ENCODE results near the gene MEAK7.

MEAK7 gene

DNA sequence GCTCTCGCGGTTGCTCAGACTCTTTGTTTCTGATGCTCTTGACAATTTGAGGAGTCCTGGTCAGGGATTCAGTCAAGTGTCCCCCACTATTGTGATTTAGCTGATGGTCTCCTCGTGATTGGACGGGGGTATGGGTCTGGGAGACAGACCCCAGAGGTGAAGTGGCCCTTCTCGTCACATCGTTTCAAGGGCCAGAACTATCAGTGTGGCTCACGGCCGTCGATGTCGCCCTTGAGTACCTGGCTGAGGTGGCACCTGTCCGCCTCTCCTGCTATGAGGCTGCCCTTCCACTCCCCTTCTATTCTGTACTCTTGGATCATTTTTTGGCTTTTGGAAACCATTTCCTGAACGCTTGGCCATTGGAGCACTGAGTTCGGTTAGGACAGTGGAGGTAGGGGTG is 7.4 kb upstream of the MEAK7 start:
- no peak for DNase-seq (ENCODE audit: low read depth)

DNA sequence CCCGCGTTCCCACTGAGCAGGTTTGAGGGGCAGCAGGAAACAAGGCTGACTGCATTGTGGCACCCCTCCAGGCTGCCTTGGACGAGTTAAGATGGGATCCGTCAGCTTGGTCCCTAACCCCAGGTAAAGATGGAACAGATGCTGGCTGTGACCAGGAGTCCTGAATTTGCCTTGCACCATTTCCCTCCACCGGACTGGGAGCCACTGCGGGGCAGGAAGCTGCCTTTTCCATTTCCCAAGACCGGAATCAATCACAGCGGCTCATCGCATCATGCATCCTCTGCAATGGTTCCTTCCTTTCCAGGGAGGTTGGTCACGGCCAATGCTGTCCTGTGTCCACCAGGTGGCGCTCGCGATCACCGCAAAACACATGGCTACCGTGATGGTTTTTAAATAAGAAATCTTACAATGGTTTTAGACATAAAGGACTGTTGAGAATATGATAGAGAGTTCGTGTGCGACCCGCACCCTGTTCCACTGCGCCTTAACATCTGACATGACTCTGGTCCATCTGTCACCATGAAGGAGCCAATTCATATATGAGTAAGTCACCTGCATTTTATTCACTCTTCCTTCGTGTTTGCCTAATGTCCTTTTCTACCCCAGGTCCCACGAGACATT is 6.8 kb upstream of the MEAK7 start:
- DNase-seq (ENCODE audit: low read depth): no peak

DNA sequence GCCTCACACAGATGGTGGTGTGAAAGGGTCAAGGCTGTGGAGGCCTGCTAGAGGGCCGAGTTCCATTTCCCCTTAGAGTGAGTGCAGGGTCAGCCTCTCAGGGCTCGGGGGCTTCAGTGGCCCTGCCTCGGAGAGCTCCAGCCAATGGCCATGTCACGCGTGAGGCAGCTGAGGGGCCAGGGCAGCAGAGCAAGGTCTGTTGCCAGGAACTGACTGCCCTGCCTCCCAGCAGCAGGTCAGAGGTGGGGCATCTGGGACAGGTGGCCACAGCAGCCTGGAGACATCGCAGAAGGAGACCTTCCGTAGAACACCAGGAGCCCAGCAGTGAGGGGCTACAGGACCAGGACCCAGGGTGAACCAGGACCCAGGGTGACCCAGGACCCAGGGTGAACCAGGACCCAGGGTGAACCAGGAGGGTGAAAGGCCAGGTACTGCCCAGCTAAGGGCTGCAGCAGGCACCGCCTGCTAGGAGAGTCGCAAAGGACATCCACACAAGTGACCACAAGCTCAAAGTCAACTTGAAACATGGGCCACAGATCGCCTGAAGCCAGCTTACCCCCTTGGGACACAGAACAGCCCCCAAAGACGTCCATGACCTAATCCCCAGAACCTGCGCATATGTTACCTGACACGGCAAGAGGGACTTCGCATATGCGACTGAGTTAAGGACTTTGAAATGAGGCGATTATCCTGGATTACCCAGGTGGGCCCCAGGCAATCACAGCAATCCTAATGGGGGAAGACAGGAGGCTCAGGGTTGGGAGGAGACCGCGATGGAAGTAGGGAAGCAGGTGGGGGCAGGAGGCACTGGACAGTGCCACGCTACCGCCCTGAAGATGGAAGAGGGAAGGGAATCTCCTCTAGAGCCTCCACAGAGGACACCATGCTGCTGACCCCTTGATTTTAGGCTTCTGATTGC is 4.8 kb upstream of the MEAK7 start:
- no peak for DNase-seq (ENCODE audit: low read depth)

DNA sequence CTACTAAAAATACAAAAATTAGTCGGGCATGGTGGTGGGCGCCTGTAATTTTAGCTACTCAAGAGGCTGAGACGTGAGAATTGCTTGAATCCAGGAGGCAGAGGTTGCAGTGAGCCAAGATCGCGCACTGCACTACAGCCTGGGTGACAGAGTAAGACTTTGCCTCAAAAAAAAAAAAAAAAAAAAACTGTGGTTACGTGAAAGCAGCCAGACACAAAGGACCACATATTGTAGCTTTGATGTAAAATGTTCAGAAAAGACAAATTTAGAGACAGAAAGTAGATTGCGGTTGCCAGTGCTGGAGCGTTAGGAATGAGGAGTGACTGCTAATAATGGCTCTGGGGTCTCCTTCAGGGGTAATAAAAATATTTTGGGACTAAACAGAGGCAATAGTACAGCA is 4.0 kb upstream of the MEAK7 start:
- no peak for DNase-seq (ENCODE audit: low read depth)

DNA sequence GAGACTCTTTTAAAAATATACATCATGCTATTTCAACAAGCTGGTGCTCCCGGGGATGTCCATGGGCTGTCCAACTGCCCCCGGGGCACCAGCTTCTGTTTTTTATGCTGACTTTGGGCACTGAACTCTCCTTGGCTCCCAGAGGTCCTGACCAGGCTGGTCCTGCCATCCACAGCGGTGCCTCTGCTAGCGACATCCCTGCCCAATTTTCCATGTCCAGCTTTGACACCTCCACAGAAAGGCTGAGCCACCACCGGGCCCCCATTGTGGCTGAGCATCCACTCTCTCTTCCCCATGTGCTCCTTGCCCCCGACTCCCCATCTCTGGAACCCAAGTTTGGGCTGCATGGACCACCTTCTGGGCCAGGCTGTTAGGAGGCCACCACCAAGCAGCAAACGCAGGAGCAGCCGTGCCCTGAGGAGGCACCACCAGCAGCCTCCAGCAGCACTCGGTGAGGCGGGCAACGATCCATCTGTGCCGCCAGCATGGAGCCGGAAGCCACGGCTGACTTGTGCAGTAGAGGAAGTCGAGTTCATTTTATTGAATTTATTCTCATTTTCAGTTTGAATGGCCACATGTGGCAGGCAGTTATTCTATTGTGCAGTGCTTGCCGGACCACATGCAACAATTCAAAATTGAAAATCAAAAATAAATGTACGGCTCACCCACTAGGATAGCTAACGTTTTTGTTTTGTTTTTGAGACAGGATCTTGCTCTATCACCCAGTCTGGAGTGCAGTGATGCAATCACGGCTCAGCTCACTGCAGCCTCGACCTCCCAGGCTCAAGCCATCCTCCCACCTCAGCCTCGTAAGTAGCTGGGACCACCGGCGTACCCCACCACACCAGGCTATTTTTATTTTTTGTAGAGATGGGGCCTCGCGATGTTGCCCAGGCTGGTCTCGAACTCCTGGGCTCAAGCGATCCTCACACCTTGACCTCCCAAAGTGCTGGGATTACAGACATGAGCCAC is 2.8 kb upstream of the MEAK7 start:
- no peak for DNase-seq (ENCODE audit: low read depth)

DNA sequence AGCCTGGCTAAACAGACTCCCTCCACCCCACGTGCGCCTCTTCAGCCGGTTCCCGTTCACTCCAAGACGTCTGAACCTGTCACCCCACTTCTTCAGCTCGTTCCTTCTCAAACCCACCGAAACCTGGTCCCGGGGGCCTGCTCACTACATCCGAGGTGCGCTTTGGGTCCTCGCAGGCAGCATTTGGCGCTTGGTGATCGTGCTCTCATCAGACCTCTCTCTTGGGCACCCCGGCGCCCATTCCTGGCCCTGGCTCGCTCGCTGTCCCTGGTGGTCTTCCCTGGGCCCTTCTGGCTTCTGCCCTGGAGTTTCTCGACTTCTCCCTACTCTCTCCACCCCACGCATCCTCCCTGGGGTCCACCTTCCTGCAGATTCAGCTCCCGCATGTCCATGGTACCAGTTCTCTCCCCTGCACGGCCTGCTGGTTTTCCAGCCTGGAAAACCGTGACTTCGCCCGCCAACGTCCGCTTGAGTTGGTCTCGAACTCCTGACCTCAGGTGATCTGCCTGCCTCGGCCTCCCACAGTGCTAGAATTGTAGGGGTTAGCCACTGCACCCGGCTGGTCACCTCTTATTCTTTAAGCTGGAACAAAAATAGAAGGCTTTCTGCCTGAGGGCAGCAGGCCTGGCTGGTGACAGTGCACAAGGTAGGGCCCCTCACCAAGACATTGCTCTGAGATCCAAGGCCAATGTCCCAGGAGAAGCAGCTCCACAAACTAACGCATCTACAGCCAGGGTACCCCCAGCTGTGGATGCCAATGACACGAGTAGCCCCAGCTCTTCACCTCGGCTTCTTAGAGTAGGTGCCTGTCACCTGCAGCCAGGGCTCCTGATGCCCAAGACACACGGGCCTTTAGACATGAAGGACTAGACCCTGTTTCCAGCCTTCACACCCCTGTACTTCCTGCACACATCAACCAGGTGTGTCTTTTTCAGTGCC is 1.1 kb upstream of the MEAK7 start:
- no peak for DNase-seq (ENCODE audit: low read depth)

DNA sequence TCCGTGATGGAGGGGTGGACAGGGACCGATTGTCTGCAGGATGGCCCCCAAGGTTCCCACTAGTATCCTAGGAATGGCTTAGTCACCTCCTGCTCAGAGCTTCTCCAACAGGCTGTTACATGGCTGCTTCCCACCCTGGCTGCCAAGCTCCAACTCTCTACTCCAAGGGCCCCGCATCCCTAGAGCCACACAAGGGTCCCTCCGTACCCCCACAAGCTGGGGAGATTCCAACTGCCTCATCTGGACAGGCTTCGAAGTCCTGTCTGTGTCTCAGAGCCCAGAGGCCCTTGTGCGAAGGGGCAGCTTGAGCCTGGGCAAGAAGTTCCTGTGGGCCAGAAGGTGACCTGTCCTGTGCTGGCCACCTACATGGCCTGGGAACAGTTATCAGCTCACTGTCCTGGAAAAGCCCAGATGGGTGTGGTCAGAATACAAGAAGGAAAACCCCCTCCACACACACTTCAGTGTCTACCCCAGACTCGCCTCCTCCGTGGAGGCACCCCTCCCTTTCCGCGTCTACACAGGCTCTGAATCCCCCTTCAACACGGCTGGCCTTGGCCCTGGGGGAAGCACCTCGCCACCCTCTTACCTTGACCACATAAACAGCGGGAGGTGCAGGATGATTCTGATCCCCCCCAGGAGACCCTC is 586 bp downstream of the MEAK7 start:
- DNase-seq (ENCODE audit: low read depth): no peak

DNA sequence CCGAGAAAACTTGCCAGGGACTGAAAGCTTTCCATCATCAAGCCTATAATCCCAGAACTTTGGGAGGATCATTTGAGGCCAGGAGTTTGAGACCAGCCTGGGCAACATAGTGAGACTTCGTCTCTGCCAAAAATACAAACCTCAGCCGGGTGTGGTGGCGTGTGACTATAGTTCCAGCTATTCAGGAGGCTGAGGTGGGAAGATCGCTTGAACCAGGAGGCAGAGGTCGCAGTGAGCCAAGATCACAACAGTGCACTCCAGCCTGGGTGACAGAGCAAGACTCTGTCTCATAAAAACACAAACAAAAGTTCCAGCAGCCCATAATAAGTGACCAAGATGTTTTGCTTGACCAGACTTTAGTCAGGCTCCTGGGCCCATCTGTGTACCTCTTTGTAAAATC is 1.9 kb downstream of the MEAK7 start:
- no peak for DNase-seq (ENCODE audit: low read depth)

DNA sequence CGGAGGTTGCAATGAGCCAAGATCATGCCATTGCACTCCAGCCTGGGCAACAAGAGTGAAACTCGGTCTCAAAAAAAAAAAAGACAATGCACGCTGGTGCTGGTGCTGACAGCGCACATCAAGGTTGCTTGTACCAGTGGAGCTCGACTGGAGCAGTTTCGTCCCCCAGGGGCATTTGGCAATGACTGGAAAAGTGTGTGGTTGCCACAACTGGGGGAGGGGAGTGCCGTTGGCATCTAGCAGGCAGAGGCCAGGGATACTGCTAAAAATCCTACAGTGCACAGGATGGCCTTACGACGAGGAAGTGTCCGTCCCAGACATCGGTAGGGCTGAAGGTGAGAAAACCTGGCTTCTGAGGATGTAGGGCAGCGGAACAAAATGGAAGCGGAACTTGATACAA is 2.4 kb downstream of the MEAK7 start:
- no peak for DNase-seq (ENCODE audit: low read depth)

DNA sequence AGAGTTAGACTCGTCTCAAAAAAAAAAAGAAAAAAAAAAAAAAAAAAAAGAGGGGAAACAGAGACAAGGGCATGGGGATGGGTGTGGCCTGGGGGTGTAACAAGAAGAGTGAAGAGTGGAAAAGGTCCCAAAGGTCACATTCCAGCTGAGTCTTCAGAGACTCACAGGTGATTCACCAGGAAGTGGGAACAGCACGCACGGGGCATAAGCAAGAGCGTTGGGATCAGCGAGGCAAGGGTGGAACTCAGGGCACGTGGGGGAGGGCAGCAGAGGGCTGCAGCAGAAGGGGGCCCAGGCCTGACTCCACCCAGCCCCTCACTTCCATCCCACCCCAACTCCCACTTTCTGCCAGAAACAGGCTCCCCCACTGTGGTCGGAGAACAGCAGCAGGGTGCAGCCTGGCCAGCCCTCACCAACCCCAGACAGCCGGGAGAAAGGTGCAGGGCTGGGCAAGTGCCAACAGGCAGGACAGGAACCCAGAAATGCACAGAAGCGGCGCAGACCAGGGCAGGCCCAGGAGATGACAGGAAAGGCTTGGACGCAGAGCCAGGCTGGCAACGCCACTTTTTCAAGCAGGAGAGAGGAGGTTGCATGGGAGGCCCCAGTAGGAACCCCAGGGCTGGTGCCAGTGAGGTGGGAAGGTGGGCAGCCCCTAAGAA is 3.3 kb downstream of the MEAK7 start:
- no peak for DNase-seq (ENCODE audit: low read depth)

DNA sequence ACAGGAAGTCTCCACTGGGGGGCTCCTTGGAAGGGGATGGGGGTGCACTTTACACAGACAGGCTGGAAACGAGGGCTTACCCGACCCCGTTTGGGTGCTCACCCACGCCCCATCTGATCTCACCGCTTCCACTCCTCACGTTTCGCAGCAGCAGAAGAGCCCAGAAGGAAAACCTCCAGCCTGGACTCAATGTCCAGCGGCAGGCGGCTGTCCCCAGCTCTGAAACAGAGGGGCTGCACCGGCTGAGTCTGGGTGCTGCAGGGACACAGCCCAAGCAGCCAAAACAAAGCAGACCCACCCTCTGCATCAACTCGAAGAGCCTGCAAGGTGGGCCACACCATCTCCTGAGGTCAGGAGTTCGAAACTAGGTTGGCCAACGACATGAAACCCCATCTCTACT is 3.9 kb downstream of the MEAK7 start:
- no peak for DNase-seq (ENCODE audit: low read depth)

DNA sequence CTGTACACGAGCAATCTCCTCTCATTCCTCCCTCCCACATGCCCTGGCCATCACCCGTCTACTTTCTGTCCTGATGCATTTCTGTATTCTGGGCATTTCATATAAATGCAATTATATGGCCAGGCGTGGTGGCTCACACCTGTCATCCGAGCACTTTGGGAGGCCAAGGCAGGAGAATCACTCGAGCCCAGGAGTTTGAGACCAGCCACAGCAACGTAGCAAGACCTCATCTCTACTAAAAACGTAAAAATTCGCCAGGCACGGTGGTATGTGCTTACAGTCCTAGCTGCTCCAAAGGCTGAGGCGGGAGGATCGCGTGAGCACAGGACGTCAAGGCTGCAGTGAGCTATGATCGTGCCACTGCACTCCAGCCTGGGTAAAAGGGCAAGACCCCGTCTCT is 4.8 kb downstream of the MEAK7 start:
- no peak for DNase-seq (ENCODE audit: low read depth)

DNA sequence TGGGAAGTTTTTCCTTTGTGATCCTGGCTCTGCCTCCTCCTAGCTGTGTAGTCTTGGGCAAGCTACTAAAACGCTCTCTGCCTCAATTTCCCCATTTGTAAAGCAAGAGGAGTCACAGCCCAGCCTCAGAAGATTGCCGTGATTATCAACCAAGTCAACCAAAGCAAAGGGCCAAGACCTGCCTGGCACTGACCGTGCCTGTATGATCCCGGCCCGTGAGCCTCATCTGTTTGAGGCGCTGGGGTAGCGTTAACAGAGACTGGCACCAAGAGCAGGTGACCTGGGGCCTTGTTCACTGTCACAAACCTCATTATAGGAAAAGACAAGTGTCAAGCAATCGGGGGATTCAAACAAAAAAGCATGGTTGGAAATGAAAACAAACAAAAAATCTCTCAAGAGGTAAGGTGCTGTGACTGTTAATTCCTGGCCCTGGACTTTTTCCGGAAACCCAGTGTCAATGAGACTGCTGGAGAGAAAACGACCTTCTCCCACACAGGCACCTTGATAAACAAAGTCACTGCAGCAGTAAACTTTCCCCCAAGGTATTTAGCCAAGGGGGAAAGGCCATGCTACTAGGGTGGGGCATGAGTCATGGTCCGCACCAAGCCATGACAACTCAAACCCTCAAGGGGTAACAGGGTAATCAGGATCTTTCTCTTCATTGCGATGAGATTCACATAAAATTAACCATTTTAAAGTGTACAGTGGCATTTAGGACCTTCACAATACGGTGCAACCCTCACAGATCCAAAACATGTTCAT is 5.4 kb downstream of the MEAK7 start:
- DNase-seq (ENCODE audit: low read depth): no peak

DNA sequence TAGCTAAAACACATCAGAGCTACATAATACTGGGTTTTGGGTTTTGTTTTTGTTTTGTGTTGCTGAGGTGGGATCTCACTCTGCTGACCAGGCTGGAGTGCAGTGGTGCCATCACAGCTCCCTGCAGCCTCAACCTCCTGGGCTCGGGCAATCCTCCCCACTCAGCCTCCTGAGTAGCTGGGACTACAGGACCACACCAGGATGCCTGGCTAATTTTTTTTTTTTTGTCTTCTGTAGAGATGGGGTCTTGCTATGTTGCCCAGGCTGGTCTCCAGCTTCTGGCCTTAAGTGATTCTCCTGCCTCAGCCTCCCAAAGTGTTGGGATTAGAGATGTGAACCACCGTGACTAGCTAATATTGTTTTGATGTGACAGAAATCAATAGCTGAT is 6.2 kb downstream of the MEAK7 start:
- no peak for DNase-seq (ENCODE audit: low read depth)

DNA sequence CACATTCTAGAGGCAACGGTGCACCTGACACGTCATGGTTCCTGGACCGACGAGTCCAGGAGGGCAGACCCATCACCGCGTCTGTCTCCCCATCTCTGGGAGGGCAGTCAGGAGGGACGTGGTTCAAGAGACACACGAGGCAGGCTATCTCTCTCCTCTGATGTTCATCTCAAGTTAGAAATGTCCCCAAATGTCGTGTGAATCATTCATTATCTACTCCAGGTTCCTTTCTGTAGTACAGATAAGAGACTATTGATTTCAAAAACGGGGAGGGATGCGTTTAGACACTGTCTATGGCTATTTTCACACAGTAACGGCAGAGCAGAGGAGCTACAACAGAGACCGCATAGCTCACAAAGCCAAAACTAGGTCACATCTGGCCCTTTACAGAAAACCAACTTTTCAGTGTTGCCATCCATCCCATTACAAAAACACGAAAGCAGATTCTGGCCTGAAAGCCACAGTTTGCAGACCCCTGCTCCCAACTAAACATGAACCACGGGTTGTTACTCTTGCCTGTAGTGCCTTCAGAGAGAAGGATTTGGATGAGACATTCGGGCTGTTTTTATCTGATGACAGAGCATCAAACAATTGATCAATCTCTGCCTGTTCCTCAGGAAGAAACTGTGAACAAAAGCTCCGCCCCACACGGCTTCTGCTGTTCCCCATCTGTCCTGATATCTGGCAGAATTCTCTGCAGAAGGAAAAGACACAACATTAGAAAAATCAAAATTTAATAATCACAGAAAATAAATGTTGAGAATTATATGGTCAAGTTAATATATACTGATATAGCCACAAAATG is 6.8 kb downstream of the MEAK7 start:
- no peak for DNase-seq (ENCODE audit: low read depth)

DNA sequence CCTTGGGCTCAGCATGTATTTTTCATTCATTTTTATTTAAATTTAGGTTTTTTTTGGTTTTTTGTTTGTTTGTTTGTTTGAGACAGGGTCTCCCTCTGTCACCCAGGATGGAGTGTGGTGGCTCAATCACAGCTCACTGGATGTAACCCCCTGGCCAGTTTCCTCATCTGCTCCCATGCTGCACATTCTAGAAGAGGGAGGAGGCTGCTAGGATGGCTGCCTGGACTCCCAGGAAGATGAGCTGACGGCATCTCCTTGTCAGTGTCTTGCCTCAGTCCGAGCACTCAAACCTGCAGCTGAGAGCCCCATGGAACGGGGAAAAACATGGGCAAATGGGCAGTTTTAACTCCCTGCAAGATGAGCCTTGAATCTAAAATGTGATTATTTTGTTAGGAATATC is 7.5 kb downstream of the MEAK7 start:
- no peak for DNase-seq (ENCODE audit: low read depth)

DNA sequence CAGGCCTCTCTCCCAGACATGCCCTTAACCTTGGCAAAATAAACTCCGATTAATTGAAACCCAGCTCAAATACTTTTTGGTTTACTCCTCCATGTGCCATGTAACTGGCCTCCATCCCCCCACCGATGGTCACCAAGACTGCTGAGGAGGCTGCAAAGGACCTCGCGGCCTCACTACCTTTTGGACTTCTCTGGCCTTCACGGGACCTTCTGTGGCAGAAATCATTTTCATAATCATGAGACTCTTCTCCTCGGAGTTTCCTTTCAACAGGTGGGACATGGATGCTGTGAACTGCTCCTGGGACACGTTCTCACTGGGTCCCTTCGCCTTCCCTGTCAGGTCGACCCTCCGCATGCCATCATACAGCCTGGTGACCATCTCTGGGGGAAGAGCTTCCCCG is 9.0 kb downstream of the MEAK7 start:
- no peak for DNase-seq (ENCODE audit: low read depth)

DNA sequence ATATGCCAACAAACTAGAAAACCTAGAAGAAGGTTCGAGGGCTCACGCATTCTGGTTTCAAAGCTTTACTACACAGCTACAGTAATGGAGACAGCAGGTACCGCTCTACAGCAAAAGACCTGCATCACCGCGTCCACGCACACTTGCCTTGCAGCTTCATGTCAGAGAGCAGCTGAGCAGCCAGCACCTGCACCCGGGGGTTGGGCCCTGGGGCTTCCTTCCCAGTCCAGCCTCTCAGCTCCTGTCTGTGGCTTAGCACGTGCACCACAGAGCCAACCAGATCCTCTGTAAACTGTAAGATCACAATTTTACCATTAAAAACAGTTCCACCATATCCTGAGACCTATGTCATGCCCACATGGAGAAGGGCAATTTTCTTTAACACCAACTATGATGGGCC is 15.3 kb downstream of the MEAK7 start:
- DNase-seq (ENCODE audit: low read depth): no peak

DNA sequence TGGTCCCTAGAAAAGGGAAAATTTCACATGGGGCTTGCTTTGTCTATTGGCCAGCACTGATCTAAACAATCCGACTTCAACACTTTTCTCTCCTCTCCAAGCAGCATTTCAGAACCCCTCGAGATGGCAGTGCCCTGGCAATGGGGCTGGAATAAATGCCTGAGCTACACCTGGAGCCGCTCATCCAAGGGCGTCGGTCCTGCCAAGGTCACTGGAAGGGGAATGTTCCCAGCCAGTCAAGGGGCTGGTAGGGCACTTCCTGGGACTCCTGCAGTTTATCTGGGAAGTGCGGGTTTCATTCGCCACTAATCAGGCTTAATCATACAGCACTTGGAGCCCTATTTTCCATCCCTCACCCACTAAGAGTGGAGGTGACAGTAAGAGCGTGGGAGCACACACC is 17.1 kb downstream of the MEAK7 start:
- no peak for DNase-seq (ENCODE audit: low read depth)
